ENCODE results near the gene RPL22L1. TPM values are rescaled to one million over a fixed set of nuclear protein-coding genes. Genes with fewer than 3 reads are reported as not detected.
"Not testable (repeated sequence)": the region's sequence is repeated elsewhere in the genome, so short reads cannot be mapped to it uniquely, and the experiment has no call there.

RPL22L1 gene
- total RNA-seq, 1 donor from 2014 or later, result 58.2 TPM

DNA sequence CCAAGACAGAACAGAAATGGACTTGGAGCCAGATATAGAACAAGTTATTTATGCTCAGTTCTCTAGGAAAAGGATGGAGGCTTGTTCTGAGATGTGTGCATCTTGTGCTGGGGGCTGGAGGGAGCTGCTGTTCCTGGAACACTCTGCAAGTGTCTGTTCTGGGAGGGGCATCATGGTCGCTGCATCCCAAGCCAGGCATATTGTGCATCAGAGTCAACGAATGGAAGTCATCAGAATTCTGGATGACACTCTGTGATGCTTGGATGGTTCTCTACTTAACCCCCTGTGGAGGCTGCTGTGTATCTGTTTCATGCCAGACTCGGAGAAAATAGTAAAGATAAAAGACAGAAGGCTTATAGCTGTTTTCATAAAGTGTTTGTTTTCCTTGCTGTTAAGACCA lies 34.7 kb downstream of the RPL22L1 start:
- H3K4me1 Mint-ChIP-seq (ENCODE audit: low read depth), result peaks cover 3% of the 10 kb centered on the region
- peaks cover 7% of the 10 kb centered on the region for H3K27me3 Mint-ChIP-seq (ENCODE audit: low read depth)
- TF ChIP-seq, protein P1, sequence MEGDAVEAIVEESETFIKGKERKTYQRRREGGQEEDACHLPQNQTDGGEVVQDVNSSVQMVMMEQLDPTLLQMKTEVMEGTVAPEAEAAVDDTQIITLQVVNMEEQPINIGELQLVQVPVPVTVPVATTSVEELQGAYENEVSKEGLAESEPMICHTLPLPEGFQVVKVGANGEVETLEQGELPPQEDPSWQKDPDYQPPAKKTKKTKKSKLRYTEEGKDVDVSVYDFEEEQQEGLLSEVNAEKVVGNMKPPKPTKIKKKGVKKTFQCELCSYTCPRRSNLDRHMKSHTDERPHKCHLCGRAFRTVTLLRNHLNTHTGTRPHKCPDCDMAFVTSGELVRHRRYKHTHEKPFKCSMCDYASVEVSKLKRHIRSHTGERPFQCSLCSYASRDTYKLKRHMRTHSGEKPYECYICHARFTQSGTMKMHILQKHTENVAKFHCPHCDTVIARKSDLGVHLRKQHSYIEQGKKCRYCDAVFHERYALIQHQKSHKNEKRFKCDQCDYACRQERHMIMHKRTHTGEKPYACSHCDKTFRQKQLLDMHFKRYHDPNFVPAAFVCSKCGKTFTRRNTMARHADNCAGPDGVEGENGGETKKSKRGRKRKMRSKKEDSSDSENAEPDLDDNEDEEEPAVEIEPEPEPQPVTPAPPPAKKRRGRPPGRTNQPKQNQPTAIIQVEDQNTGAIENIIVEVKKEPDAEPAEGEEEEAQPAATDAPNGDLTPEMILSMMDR (IDR thresholded peaks at IDR 0.05), result no peak
- H3K9me3 Mint-ChIP-seq (ENCODE audit: low read depth), result no peaks in the 10 kb centered on the region
- H3K4me3 Mint-ChIP-seq (ENCODE audit: unreplicated experiment), result no peak overlapping the region
- no peak overlapping the region for H3K27ac Mint-ChIP-seq (ENCODE audit: unreplicated experiment)
- H3K36me3 Mint-ChIP-seq (ENCODE audit: low read depth), result no peaks in the 10 kb centered on the region
- DNase-seq (ENCODE audit: low spot score), result no peak

DNA sequence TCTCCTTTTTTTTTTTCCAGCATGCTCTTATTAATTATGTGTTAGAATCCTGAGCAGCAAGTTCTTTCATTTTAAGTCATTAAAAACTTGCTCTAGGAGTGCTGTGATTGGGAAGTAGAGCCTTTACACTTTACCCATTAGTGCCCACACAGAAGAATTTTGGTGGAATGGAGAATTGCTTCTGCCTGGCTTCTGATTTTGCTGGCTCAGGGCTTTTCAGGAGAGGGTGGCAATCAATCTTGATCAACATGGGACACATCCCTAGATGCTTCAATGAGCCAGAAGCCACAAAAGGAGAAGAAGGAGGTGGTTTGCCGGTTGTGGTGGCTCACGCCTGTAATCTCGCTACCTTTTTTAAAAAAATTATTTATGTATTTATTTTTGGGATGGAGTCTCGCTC lies 39.4 kb downstream of the RPL22L1 start:
- Mint-ChIP-seq H3K27ac (ENCODE audit: unreplicated experiment) (no peak overlapping the region), H3K4me1 (ENCODE audit: low read depth) (peaks cover 4% of the 10 kb centered on the region), H3K4me3 (ENCODE audit: unreplicated experiment) (no peak overlapping the region), H3K27me3 (ENCODE audit: low read depth) (peaks cover 7% of the 10 kb centered on the region), H3K36me3 (ENCODE audit: low read depth) (no peaks in the 10 kb centered on the region), H3K9me3 (ENCODE audit: low read depth) (no peaks in the 10 kb centered on the region)
- TF ChIP-seq, protein P1 (IDR thresholded peaks at IDR 0.05), result no peak
- DNase-seq (ENCODE audit: low spot score), result no peak

DNA sequence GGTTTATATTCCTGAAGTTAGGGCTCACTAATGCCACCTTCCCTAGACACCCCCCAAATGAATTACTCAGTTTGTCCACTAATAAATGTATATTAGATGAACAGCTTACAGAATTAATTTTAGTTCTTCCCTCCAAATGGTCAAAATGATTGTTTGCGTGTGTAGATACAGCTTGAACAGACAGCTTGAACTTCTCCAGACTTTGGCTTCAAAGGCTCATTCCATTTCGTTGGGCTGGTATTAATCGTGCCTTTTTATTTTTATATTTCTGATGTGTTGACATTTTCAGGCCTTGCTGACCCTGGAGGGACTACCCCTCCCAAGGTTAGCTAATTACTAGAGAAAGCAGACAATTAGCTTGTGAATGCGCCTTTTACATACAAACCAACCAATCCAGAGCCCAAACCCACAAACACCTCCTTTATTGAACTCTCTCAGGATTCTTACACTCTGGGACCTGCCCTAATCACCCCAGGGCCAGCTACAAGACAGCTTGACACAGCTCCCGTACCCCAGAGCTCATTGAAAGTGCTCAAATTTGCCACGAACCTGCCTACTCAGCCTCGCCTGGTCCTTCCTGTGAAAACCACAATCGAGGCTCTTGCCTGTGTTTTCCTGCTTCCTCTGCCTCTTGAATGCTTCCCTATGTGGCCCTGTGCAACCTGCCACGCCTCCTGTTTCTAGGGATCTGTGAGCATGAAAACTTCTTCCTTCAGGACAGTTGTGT lies 40.3 kb downstream of the RPL22L1 start:
- no peak overlapping the region for H3K27ac Mint-ChIP-seq (ENCODE audit: unreplicated experiment)

DNA sequence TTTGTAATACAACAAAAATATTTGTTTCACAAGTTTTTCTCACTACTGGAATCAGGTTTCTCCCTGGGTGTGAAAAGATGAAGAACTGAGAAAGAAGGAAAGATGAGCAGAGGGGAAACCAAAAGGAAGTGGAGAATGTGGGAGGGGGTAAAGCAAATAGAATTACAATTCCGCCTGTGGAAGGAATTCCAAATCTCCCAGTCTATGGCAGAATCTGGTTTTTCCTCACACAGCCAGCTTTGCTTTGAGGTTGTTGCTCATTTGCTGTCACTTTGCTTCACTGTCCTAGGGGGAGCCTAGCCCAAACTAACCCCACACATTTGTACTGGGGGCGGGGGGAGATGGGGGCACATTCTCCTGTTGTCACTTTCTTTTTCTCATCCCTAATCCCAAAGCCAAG lies 43.9 kb downstream of the RPL22L1 start:
- DNase-seq (ENCODE audit: low spot score), result no peak
- no peaks in the 10 kb centered on the region for H3K27me3 Mint-ChIP-seq (ENCODE audit: low read depth)
- peaks cover 4% of the 10 kb centered on the region for H3K4me1 Mint-ChIP-seq (ENCODE audit: low read depth)
- no peak overlapping the region for H3K4me3 Mint-ChIP-seq (ENCODE audit: unreplicated experiment)
- TF ChIP-seq, protein P1 (IDR thresholded peaks at IDR 0.05), result no peak
- no peaks in the 10 kb centered on the region for H3K36me3 Mint-ChIP-seq (ENCODE audit: low read depth)
- H3K9me3 Mint-ChIP-seq (ENCODE audit: low read depth), result no peaks in the 10 kb centered on the region
- H3K27ac Mint-ChIP-seq (ENCODE audit: unreplicated experiment), result no peak overlapping the region

More for the DNA sequence above, 40.3 kb downstream of the RPL22L1 start:
- peaks cover 7% of the 10 kb centered on the region for H3K27me3 Mint-ChIP-seq (ENCODE audit: low read depth)
- H3K9me3 Mint-ChIP-seq (ENCODE audit: low read depth), result no peaks in the 10 kb centered on the region
- DNase-seq (ENCODE audit: low spot score), result no peak
- TF ChIP-seq, protein P1 (IDR thresholded peaks at IDR 0.05), result no peak
- peaks cover 4% of the 10 kb centered on the region for H3K4me1 Mint-ChIP-seq (ENCODE audit: low read depth)
- no peak overlapping the region for H3K4me3 Mint-ChIP-seq (ENCODE audit: unreplicated experiment)
- no peaks in the 10 kb centered on the region for H3K36me3 Mint-ChIP-seq (ENCODE audit: low read depth)

DNA sequence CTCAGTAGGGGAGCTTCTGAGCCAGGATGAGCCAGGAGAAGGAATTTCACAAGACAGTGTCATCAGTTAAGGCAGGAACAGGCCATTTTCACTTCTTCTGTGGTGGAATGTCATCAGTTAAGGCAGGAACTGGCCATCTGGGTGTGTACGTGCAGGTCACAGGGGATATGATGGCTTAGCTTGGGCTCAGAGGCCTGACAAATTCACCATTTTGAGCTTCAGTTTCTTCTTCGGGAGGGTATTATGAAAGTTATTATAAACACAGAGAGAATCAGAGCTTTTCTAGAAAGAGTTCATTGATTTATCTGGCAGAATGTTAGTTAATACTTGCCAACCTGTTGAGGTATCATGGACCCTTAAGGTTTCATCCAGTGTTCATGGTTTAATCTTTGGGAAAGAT lies 46.4 kb downstream of the RPL22L1 start:
- H3K4me3 Mint-ChIP-seq (ENCODE audit: unreplicated experiment); H3K27ac Mint-ChIP-seq (ENCODE audit: unreplicated experiment); H3K36me3 Mint-ChIP-seq (ENCODE audit: low read depth); H3K27me3 Mint-ChIP-seq (ENCODE audit: low read depth); DNase-seq (ENCODE audit: low spot score); H3K9me3 Mint-ChIP-seq (ENCODE audit: low read depth); H3K4me1 Mint-ChIP-seq (ENCODE audit: low read depth): not testable (repeated sequence)

DNA sequence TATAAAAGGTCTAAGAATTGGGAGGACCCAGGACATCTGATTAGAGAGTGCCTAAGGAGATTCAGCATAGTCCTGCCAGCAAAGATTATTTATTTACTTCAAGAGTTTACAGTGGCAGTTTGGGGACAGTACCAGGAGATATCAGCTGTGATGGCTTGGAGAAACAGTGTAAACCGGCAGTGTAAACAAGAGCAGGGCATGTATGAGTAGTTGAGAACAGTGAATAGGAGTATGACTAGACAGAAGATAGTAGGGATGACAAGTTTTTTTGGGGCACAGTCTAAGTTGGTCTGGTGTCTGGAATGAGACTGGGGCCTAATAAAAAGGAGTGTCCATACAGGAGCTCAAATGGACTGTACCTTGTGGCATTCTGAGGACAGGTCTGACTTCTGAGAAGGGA lies 51.7 kb downstream of the RPL22L1 start:
- not testable (repeated sequence) for H3K4me3 Mint-ChIP-seq (ENCODE audit: unreplicated experiment); H3K4me1 Mint-ChIP-seq (ENCODE audit: low read depth); H3K9me3 Mint-ChIP-seq (ENCODE audit: low read depth); H3K36me3 Mint-ChIP-seq (ENCODE audit: low read depth); DNase-seq (ENCODE audit: low spot score); H3K27me3 Mint-ChIP-seq (ENCODE audit: low read depth); H3K27ac Mint-ChIP-seq (ENCODE audit: unreplicated experiment)

DNA sequence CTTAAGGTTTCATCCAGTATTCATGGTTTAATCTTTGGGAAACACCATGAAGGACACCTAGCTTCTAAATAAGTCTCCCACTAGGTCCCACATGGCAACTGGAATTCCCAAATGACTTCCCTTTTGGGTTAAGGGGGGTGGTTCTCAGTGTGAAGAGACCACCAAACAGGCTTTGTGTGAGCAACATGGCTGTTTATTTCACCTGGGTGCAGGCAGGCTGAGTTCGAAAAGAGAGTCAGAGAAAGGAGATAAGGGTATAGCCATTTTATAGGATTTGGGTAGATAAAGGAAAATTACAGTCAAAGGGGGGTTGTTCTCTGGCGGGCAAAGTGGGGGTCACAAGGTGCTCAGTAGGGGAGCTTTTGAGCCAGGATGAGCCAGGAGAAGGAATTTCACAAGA lies 52.5 kb downstream of the RPL22L1 start:
- H3K4me3 Mint-ChIP-seq (ENCODE audit: unreplicated experiment); DNase-seq (ENCODE audit: low spot score); H3K27me3 Mint-ChIP-seq (ENCODE audit: low read depth); H3K9me3 Mint-ChIP-seq (ENCODE audit: low read depth); H3K27ac Mint-ChIP-seq (ENCODE audit: unreplicated experiment); H3K36me3 Mint-ChIP-seq (ENCODE audit: low read depth); H3K4me1 Mint-ChIP-seq (ENCODE audit: low read depth): not testable (repeated sequence)
